IMR-90 (cell line): ENCODE data around the gene RNF11.

ENCODE experiments used
- CEBPB ChIP-seq: IDR thresholded peaks from 2 replicates; pipeline ENCODE4 v1.6.1; 2012; ENCODE audit warnings: low read depth, low read length, improper control_type of control experiment
- POLR2A ChIP-seq: IDR thresholded peaks from 2 replicates; pipeline ENCODE4 v1.6.1; 2012; ENCODE audit warnings: mild to moderate bottlenecking, low read depth, low read length
- RAD21 ChIP-seq: IDR thresholded peaks from 2 replicates; pipeline ENCODE4 v1.6.1; 2012; ENCODE audit warnings: low read length, improper control_type of control experiment
- RCOR1 ChIP-seq: IDR thresholded peaks from 2 replicates; pipeline ENCODE4 v1.6.1; 2012; ENCODE audit warnings: mild to moderate bottlenecking, low read length, improper control_type of control experiment; ENCODE audit not compliant: insufficient replicate concordance
- SMC3 ChIP-seq: fragments of 150-350 bp; IDR thresholded peaks from 2 replicates; pipeline ENCODE4 v1.6.1; 2016; ENCODE audit warnings: low read depth, mild to moderate bottlenecking, antibody characterized with exemption, low read length, moderate library complexity
- TF ChIP-seq, protein P1 (sequence below): conservative IDR thresholded peaks from 2 replicates; pipeline ENCODE4 v1.5.1; 2012; ENCODE audit warnings: mild to moderate bottlenecking, low read depth, low read length, improper control_type of control experiment
- TF ChIP-seq, protein P2 (sequence below): fragments of 150-350 bp; IDR thresholded peaks from 2 replicates; pipeline ENCODE4 v1.6.1; 2017; ENCODE audit warnings: mild to moderate bottlenecking, antibody characterized with exemption, low read length, low read depth

DNA sequence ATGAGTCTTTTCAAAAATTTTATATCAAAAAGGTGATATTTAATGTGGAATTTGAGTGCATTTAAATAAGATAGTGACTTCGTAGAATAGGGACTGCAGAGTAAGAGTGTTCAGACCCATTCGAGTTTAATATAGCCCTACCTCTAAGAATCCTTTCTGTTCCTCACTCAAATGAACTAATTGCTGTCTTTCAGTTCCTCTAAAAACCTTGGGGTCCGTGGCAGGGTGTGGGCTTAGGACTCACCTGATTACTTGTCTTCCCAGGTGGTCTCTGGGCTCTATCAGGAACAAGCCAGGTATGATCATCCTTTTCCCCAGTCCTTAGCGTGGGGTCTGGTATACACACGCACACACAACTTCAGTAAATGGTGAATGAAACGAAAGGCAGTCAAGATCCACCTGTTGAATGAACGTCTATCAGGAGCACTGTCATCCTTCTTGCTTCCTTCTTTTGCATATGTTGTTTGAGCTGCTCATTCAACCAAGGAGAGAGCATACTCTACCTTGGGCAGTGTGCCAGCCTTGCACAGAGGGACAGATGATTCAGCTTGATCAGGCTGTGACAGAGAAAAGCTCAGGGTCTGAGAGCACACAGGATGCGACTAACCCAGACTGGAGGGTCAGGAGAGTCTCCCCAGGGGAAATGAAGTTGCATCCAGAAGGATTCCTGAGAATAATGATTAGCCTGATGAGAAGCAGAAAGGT is 1.2 kb upstream of the RNF11 start:
- TF ChIP-seq RAD21 (no peak), POLR2A (no peak), SMC3 (no peak), CEBPB (no peak), RCOR1 (no peak)
- TF ChIP-seq, protein P1, sequence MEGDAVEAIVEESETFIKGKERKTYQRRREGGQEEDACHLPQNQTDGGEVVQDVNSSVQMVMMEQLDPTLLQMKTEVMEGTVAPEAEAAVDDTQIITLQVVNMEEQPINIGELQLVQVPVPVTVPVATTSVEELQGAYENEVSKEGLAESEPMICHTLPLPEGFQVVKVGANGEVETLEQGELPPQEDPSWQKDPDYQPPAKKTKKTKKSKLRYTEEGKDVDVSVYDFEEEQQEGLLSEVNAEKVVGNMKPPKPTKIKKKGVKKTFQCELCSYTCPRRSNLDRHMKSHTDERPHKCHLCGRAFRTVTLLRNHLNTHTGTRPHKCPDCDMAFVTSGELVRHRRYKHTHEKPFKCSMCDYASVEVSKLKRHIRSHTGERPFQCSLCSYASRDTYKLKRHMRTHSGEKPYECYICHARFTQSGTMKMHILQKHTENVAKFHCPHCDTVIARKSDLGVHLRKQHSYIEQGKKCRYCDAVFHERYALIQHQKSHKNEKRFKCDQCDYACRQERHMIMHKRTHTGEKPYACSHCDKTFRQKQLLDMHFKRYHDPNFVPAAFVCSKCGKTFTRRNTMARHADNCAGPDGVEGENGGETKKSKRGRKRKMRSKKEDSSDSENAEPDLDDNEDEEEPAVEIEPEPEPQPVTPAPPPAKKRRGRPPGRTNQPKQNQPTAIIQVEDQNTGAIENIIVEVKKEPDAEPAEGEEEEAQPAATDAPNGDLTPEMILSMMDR, result no peak
- TF ChIP-seq, protein P2, sequence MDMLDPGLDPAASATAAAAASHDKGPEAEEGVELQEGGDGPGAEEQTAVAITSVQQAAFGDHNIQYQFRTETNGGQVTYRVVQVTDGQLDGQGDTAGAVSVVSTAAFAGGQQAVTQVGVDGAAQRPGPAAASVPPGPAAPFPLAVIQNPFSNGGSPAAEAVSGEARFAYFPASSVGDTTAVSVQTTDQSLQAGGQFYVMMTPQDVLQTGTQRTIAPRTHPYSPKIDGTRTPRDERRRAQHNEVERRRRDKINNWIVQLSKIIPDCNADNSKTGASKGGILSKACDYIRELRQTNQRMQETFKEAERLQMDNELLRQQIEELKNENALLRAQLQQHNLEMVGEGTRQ, result no peak
